Right lobe of liver (tissue), 6 donors: Measurements from ENCODE around the gene AGBL5. TPM values are rescaled to one million over a fixed set of nuclear protein-coding genes. Genes with fewer than 3 reads are reported as not detected.

Source experiments
- ATAC-seq, 4 donors: fragments of 200-7000 bp; cut with Tn5 transposase; one replicate each; pipeline ENCODE4 v1.9.1; 2020; ENCODE audit warnings: mild to moderate bottlenecking in 4 of 4, moderate library complexity in 4 of 4
- DNase-seq, 3 donors: peaks; one replicate each; pipeline ENCODE4 v3.0.0-alpha.2; 2020
- H3K27ac ChIP-seq, 3 donors: fragments of 200-600 bp; one replicate each; pipeline ENCODE4 v1.8.0; 2022
- H3K27me3 ChIP-seq, 2 donors: fragments of 200-600 bp; one replicate each; pipeline ENCODE4 v1.8.0; 2022
- H3K36me3 ChIP-seq, 4 donors: fragments of 200-600 bp; sonication (generic) in 1 of 4; one replicate each; pipeline versions ENCODE4 v1.5.1 to v1.8.0; 2017 to 2022; ENCODE audit warnings: control low read depth in 1 of 4
- H3K4me1 ChIP-seq, 4 donors: fragments of 200-600 bp; sonication (generic) in 1 of 4; one replicate each; pipeline versions ENCODE4 v1.5.1 to v1.8.0; 2017 to 2022; ENCODE audit warnings: control low read depth in 1 of 4
- H3K4me3 ChIP-seq, 3 donors: fragments of 200-600 bp; one replicate each; pipeline ENCODE4 v1.8.0; 2022
- H3K9me3 ChIP-seq, 4 donors: fragments of 200-600 bp; sonication (generic) in 1 of 4; one replicate each; pipeline versions ENCODE4 v1.5.1 to v1.8.0; 2017 to 2022; ENCODE audit warnings: control low read depth in 1 of 4
- POLR2A ChIP-seq: fragments of 450-650 bp; IDR thresholded peaks from one replicate; pipeline ENCODE4 v1.6.1; 2017; ENCODE audit warnings: antibody characterized with exemption, mild to moderate bottlenecking
- WGBS: methylation state at CpG from one replicate; pipeline ENCODE4 v1.1.6; 2018; ENCODE audit warnings: low coverage, low lambda C conversion rate; ENCODE audit not compliant: insufficient coverage; ENCODE audit errors: missing lambda C conversion rate; 5-methylcytosine and 5-hydroxymethylcytosine counted together
- intact Hi-C, 2 donors: fragments of 100-400 bp; cut with DNase I; formaldehyde crosslinking; loops; one replicate each; pipeline versions ENCODE4 v1.11.2 to v1.14.1; 2022
- total RNA-seq, 6 experiments: library from RNA; depleted of rRNA in 2 of 6; stranded (reverse); fragments of >200 nt in 2 of 6; fragmentation: NEBNext Ultra II Directional in 3 of 6; extraction: Animal tissue kit (Norgen Biotek cat#: 25700) in 3 of 6; gene quantifications; one replicate each; pipeline versions ENCODE4 v1.1.0 to v1.2.4, GENCODE V29; 2016 to 2023
- TF ChIP-seq, protein P1 (sequence below), 4 donors: fragments of 200-600 bp in 3 of 4; fragments of 450-650 bp in 1 of 4; IDR thresholded peaks; one replicate each; pipeline versions ENCODE4 v1.5.1 to v1.8.0; 2016 to 2022; ENCODE audit warnings: antibody characterized with exemption in 4 of 4, mild to moderate bottlenecking in 2 of 4
- donor health status: DM: no; HTN: yes; CAD: no.
- donor health status: DM: no; HTN: no; CAD: no.
- donor health status: DM: no; HTN: no; CAD: no.
- donor health status: DM: no; HTN: yes; CAD: no.
- donor health status: DM: no; HTN: yes; CAD: no.

The AGBL5 gene
- total RNA-seq, 6 experiments from 2014 or later = 3.9 to 7.4 (median 6.4) TPM

DNA sequence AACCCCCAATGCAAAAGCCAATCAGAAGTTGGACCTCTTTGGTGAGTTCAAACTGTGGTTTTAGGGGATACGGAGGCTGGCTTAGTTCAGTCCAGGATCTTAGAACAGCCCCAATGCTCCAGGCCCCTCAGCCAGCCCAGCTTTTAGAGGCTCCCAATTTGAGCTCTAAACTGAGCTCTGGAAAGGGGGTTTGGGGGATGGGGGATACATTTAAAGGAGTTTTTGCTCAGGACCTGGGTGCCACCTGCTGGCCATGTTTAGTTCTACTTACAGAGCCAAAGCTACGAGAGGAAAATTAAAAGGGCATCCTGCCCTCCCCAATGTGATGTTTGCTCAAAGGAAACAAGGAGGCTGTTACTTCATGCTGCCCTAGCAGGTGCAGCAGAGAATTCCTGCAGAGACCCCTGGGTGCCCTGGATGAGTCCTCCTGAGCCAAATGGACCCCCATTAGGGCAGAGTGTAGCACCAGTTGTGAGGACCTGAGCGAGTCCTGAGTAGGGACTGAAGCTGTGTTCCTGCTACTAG, 34.6 kb upstream of the AGBL5 start:
- Histone ChIP-seq H3K36me3 (no peaks in the 10 kb centered on the region), H3K27ac (peak overlapping the region; percentile 25 to 78 (median 68)), H3K27me3 (no peaks in the 10 kb centered on the region), H3K4me3 (no peak overlapping the region), H3K9me3 (no peaks in the 10 kb centered on the region), H3K4me1 (peaks cover 2 to 69% (median 40%) of the 10 kb centered on the region in 4 donors)
- peak; percentile 52 to 63 (median 57) for ATAC-seq
- TF ChIP-seq, protein P1, sequence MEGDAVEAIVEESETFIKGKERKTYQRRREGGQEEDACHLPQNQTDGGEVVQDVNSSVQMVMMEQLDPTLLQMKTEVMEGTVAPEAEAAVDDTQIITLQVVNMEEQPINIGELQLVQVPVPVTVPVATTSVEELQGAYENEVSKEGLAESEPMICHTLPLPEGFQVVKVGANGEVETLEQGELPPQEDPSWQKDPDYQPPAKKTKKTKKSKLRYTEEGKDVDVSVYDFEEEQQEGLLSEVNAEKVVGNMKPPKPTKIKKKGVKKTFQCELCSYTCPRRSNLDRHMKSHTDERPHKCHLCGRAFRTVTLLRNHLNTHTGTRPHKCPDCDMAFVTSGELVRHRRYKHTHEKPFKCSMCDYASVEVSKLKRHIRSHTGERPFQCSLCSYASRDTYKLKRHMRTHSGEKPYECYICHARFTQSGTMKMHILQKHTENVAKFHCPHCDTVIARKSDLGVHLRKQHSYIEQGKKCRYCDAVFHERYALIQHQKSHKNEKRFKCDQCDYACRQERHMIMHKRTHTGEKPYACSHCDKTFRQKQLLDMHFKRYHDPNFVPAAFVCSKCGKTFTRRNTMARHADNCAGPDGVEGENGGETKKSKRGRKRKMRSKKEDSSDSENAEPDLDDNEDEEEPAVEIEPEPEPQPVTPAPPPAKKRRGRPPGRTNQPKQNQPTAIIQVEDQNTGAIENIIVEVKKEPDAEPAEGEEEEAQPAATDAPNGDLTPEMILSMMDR (IDR thresholded peaks at IDR 0.05) = peak; percentile 66 to 83 (median 73)
- TF ChIP-seq POLR2A = no peak
- intact Hi-C loops = loop anchor here in 1 of 2 donors (5.0 kb wide), 1 partner anchor 55 kb away; no protein-coding TSS in a partner anchor
- WGBS = 50% methylated on average over 2 of the region's 3 CpGs
- DNase-seq = peak in 2 of 3 donors; percentile 57 to 76

- peak overlapping the region in 2 of 3 donors; percentile 68 to 78 for H3K27ac ChIP-seq
- H3K9me3 ChIP-seq = no peaks in the 10 kb centered on the region
- 51% methylated on average over 2 of the region's 3 CpGs for whole genome bisulfite sequencing
- TF ChIP-seq POLR2A = peak; percentile 35
- TF ChIP-seq, protein P1 (IDR thresholded peaks at IDR 0.05) = no peak
- intact Hi-C loops = loop anchor here in 1 of 2 donors (5.0 kb wide), 1 partner anchor 56 kb away; no protein-coding TSS in a partner anchor
- DNase-seq (peak; percentile 78 to 88 (median 86)), ATAC-seq (peak; percentile 73 to 91 (median 82))
- no peaks in the 10 kb centered on the region for H3K27me3 ChIP-seq
- peaks cover 0 to 10% (median 3%) of the 10 kb centered on the region in 4 donors for H3K36me3 ChIP-seq
- no peak overlapping the region for H3K4me3 ChIP-seq
- peaks cover 2 to 70% (median 40%) of the 10 kb centered on the region in 4 donors for H3K4me1 ChIP-seq
These were observed 33.3 kb upstream of the AGBL5 start for GRCh38 chr2:27018142-27018541.

DNA sequence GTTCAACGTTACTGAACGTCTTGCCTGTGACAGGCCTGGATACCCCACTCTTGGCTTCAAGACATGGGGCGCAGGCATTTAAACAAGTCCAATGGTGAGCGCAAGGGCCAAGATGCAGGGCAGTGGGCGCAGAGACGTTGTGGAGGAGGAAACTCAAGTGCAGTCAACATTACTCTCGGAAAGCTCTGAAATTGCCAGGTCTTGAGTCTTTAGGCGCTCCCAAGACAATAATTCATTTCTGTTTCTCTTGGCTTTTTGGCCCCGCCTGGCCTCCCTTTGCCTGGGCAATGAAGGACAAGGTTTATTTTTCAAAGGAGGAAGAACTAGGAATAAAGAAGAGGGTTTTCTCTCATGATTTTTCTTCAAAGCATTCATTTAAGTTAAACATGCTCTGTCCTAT, 32.0 kb upstream of the AGBL5 start:
- intact Hi-C loops = loop anchor here in 1 of 2 donors (5.0 kb wide), 1 partner anchor 57 kb away; no protein-coding TSS in a partner anchor
- Histone ChIP-seq H3K9me3 (no peaks in the 10 kb centered on the region), H3K36me3 (peaks cover 0 to 17% (median 6%) of the 10 kb centered on the region in 4 donors), H3K4me1 (peaks cover 2 to 69% (median 40%) of the 10 kb centered on the region in 4 donors), H3K27ac (peak overlapping the region in 2 of 3 donors; percentile 46 to 53), H3K27me3 (no peaks in the 10 kb centered on the region), H3K4me3 (no peak overlapping the region)
- no peak for ATAC-seq
- DNase-seq = no peak
- no peak for TF ChIP-seq POLR2A
- 88% methylated on average over 3 of the region's 9 CpGs for WGBS

DNA sequence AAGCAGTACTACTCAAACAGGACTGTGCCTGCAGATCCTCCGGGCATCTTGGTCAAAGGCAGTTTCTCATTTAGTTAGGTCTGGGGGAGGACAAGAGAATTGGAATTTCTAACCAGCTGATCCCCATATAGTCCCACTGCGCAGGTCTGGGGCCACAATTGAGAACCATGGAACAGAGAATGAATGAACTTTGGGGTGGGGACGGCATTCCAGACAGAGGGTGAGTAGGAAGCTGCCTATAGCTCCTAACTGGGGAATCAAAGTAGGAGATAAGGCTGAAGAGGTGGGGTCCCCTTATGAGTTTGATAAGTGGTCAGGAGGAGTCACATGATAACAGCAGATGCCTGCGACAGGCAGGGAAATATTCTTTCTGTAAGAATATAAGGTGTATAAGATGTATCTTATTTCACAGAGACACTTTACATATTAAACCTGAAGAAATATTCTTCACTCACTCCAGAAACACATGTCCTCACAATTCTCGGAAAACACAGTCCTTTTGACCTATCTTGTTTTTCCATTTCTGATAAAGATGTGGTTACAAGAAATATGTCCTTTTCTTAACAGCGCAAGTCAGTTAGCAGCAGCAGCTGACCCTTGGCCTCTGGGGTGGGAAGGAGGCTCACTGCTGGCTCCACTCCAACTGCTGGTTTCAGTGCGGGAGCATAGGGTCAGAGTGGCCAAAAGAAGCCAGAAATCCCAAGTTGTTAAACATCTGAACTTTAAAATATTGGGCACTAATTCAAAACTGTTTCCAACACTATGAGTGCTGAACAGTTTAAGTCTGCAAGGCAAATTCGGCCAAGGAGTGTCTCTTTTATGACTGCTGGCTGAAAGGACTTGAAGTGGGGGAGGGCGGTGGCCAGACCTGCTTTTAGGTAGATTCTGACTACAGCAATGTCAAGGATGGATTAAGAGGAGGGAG, 31.3 kb upstream of the AGBL5 start:
- intact Hi-C loops = loop anchor here (5.0 to 10.0 kb wide), 3 partner anchors 58 to 175 kb away; partner anchors contain the start of genes DPYSL5 (in 1 of the 2) and KHK (in 1 of the 2)
- Histone ChIP-seq H3K9me3 (no peaks in the 10 kb centered on the region), H3K27me3 (no peaks in the 10 kb centered on the region), H3K27ac (peak overlapping the region in 2 of 3 donors; percentile 46 to 53), H3K4me1 (peaks cover 2 to 62% (median 36%) of the 10 kb centered on the region in 4 donors), H3K36me3 (peaks cover 0 to 17% (median 6%) of the 10 kb centered on the region in 4 donors), H3K4me3 (no peak overlapping the region)
- DNase-seq (peak; percentile 81 to 82 (median 82)), ATAC-seq (peak; percentile 26 to 45 (median 39))
- TF ChIP-seq, protein P1 (IDR thresholded peaks at IDR 0.05) = no peak
- no peak for TF ChIP-seq POLR2A
- 49% methylated on average over 9 of the region's 9 CpGs for WGBS
